HepG2 (cell line): ENCODE measurements around the gene HSPA4L. TPM values are rescaled to one million over a fixed set of nuclear protein-coding genes. Genes with fewer than 3 reads are reported as not detected.

Experiments used
- ATAC-seq: fragments of 200-7000 bp; cut with Tn5 transposase; 3 replicates; pipeline ENCODE4 v1.9.1; 2020; ENCODE audit warnings: mild to moderate bottlenecking, moderate library complexity
- BruUV-seq: library from RNA; stranded (reverse); fragments of 400-500 nt; replicated peaks from 2 replicates; lab custom pipeline; 2021; lab: Mats Ljungman, UMichigan
- CTCF ChIA-PET: fragments of 300-600 bp; formaldehyde crosslinking; extraction: SDS; loops from one replicate; lab custom pipeline; 2021; ENCODE audit warnings: low total read pairs, inconsistent platforms, low intra/inter-chr PET ratio; lab: Yijun Ruan, JAX
- POLR2A ChIA-PET: fragments of 350-600 bp; sonication (Branson Sonifier 250); formaldehyde crosslinking; loops from one replicate; lab custom pipeline; 2020; ENCODE audit warnings: antibody characterized with exemption, inconsistent platforms; lab: Yijun Ruan, JAX
- DNase-seq: peaks from one replicate; pipeline ENCODE4 v3.0.0-alpha.2; 2015; ENCODE audit warnings: low spot score
- FAIRE-seq: peaks from 3 replicates; lab custom pipeline; 2011; peaks lifted over from hg19 to GRCh38; lab: Jason Lieb, UNC
- H2AFZ ChIP-seq: one replicate; pipeline ENCODE4 v1.6.1; 2011; ENCODE audit warnings: low read length, inconsistent platforms
- H3K27ac ChIP-seq: fragments of 300-600 bp; 3 replicates; pipeline ENCODE4 v1.8.0; 2011; ENCODE audit warnings: mixed run types, mild to moderate bottlenecking, mixed read lengths, low read length, inconsistent platforms; ENCODE audit not compliant: insufficient read depth; ENCODE audit errors: extremely low read length
- H3K27me3 ChIP-seq, 2 experiments: fragments of 200-600 bp in 1 of 2; 2 replicates in 1 of 2; 3 replicates in 1 of 2; pipeline versions ENCODE4 v1.6.0 to v1.8.0; 2011; ENCODE audit warnings: low read length in 2 of 2, mild to moderate bottlenecking in 2 of 2, moderate library complexity in 2 of 2, inconsistent platforms in 1 of 2; ENCODE audit not compliant: insufficient read depth in 2 of 2, control insufficient read depth in 1 of 2
- H3K36me3 ChIP-seq, 2 experiments: fragments of 200-600 bp in 1 of 2; replicated peaks in 1 of 2; 2 replicates in 1 of 2; 3 replicates in 1 of 2; pipeline versions ENCODE4 v1.5.1 to v1.8.0; 2011; ENCODE audit warnings: low read length in 2 of 2, inconsistent platforms in 1 of 2; ENCODE audit not compliant: insufficient read depth in 2 of 2, control insufficient read depth in 1 of 2
- H3K4me1 ChIP-seq: 2 replicates; pipeline ENCODE4 v1.5.1; 2012; ENCODE audit warnings: low read length, inconsistent platforms; ENCODE audit not compliant: insufficient read depth
- H3K4me2 ChIP-seq: 2 replicates; pipeline ENCODE4 v1.6.0; 2011; ENCODE audit warnings: low read depth, low read length, inconsistent platforms
- H3K4me3 ChIP-seq, 3 experiments: fragments of 200-600 bp in 1 of 3; sonication (generic), shearing (Covaris generic) in 1 of 3; replicated peaks in 1 of 3; 2 replicates each; pipeline ENCODE4 v1.5.1; 2011 to 2016; ENCODE audit warnings: low read length in 3 of 3, inconsistent platforms in 2 of 3, low read depth in 2 of 3, mild to moderate bottlenecking in 2 of 3, control low read depth in 1 of 3, mixed read lengths in 1 of 3; ENCODE audit not compliant: insufficient read depth in 1 of 3
- H3K79me2 ChIP-seq: one replicate; pipeline ENCODE4 v1.6.1; 2011; ENCODE audit warnings: low read length, inconsistent platforms; ENCODE audit not compliant: insufficient read depth
- H3K9ac ChIP-seq: 2 replicates; pipeline ENCODE4 v1.6.0; 2011; ENCODE audit warnings: mild to moderate bottlenecking, low read depth, low read length, inconsistent platforms; ENCODE audit not compliant: insufficient read depth
- H3K9me3 ChIP-seq: 2 replicates; pipeline ENCODE4 v1.5.1; 2012; ENCODE audit warnings: mild to moderate bottlenecking, low read length
- H4K20me1 ChIP-seq: 2 replicates; pipeline ENCODE4 v1.6.0; 2011; ENCODE audit warnings: inconsistent platforms, mild to moderate bottlenecking, low read length, moderate library complexity; ENCODE audit not compliant: insufficient read depth
- HMGXB3 ChIP-seq: sonication (generic); formaldehyde crosslinking; IDR thresholded peaks from 2 replicates; pipeline ENCODE4 v1.4.0; 2020; ENCODE audit warnings: missing genetic modification reagents, borderline replicate concordance
- KLF9 ChIP-seq: IDR thresholded peaks from 2 replicates; pipeline ENCODE4 v1.6.1; 2016; ENCODE audit warnings: low read depth
- ZNF101 ChIP-seq: sonication (generic); formaldehyde crosslinking; IDR thresholded peaks from 2 replicates; pipeline ENCODE4 v1.4.0; 2020; ENCODE audit warnings: mild to moderate bottlenecking, low read depth, missing genetic modification reagents, borderline replicate concordance
- ZNF207 ChIP-seq: fragments of 450-650 bp; IDR thresholded peaks from 2 replicates; pipeline ENCODE4 v1.6.1; 2016; ENCODE audit warnings: antibody characterized with exemption, borderline replicate concordance
- ZNF432 ChIP-seq: sonication (generic); formaldehyde crosslinking; IDR thresholded peaks from 2 replicates; pipeline ENCODE4 v1.5.0; 2020; ENCODE audit warnings: missing genetic modification reagents, mild to moderate bottlenecking, borderline replicate concordance
- ZNF782 ChIP-seq: sonication (generic); formaldehyde crosslinking; IDR thresholded peaks from 2 replicates; pipeline ENCODE4 v1.4.0; 2020; ENCODE audit warnings: missing genetic modification reagents, mild to moderate bottlenecking, borderline replicate concordance
- ZNF891 ChIP-seq: sonication (generic); formaldehyde crosslinking; IDR thresholded peaks from 2 replicates; pipeline ENCODE4 v1.5.0; 2020; ENCODE audit warnings: mild to moderate bottlenecking, missing genetic modification reagents
- WGBS: methylation state at CpG from one replicate; pipeline ENCODE4 v1.1.6; 2017; ENCODE audit warnings: low lambda C conversion rate; 5-methylcytosine and 5-hydroxymethylcytosine counted together
- in situ Hi-C: cut with HindIII; loops from 2 replicates; pipeline ENCODE4 v1.10.0; 2017; ENCODE audit warnings: low pct_unique_long_range_greater_than_20kb; ENCODE audit not compliant: extremely low pct_ligation_motif_present
- intact Hi-C: fragments of 100-400 bp; cut with micrococcal nuclease; formaldehyde crosslinking; loops from one replicate; pipeline ENCODE4 v1.10.0; 2022; ENCODE audit not compliant: unreplicated experiment
- polyA plus RNA-seq, 8 experiments: library from polyadenylated mRNA; depleted of rRNA in 3 of 8; stranded (reverse) in 7 of 8; unstranded in 1 of 8; fragments of >200 nt; fragmentation: Illumina TruSeq in 4 of 8; extraction: Trizol in 4 of 8; gene quantifications; 2 replicates each; pipeline versions ENCODE4 v1.2.1 to v1.2.3, GENCODE V29; 2011 to 2016; ENCODE audit warnings: low read depth in 4 of 8, missing spikeins in 1 of 8, mixed read lengths in 1 of 8; ENCODE audit not compliant: insufficient read depth in 1 of 8
- total RNA-seq, 5 experiments: library from RNA; depleted of rRNA; stranded (reverse); fragments of >200 nt; fragmentation: Illumina TruSeq; extraction: Trizol; gene quantifications; 2 replicates each; pipeline ENCODE4 v1.2.3, GENCODE V29; 2016; ENCODE audit warnings: low read depth in 1 of 5
- TF ChIP-seq, protein P1 (sequence below): sonication (generic); formaldehyde crosslinking; IDR thresholded peaks from 2 replicates; pipeline ENCODE4 v1.5.0; 2020; ENCODE audit warnings: missing genetic modification reagents

HSPA4L gene
- total and polyA plus RNA-seq, 2 of the 13 experiments (the other 11 are each of a cell fraction or from before 2014, with no cell fraction given): 3.7 to 31.5 TPM

- DNase-seq (no peak), ATAC-seq (no peak), FAIRE-seq (no peak)
- in situ Hi-C loops (no loop called here), intact Hi-C loops (no loop called here)
- Histone ChIP-seq H3K4me3 (no peak overlapping the region), H3K4me2 (no peak overlapping the region), H4K20me1 (no peaks in the 10 kb centered on the region), H3K27me3 (no peaks in the 10 kb centered on the region), H3K9ac (no peak overlapping the region), H3K27ac (no peak overlapping the region), H3K36me3 (no peaks in the 10 kb centered on the region), H2AFZ (no peak overlapping the region), H3K79me2 (peaks cover 3% of the 10 kb centered on the region), H3K4me1 (peaks cover 11% of the 10 kb centered on the region), H3K9me3 (no peaks in the 10 kb centered on the region)
- POLR2A ChIA-PET: no interaction called here
- TF ChIP-seq HMGXB3 (CRISPR knock-in tag) (no peak), ZNF101 (no peak), ZNF432 (CRISPR knock-in tag) (no peak), ZNF782 (CRISPR knock-in tag) (no peak), ZNF891 (CRISPR knock-in tag) (no peak), ZNF207 (no peak), KLF9 (CRISPR knock-in tag) (no peak)
- TF ChIP-seq, protein P1, sequence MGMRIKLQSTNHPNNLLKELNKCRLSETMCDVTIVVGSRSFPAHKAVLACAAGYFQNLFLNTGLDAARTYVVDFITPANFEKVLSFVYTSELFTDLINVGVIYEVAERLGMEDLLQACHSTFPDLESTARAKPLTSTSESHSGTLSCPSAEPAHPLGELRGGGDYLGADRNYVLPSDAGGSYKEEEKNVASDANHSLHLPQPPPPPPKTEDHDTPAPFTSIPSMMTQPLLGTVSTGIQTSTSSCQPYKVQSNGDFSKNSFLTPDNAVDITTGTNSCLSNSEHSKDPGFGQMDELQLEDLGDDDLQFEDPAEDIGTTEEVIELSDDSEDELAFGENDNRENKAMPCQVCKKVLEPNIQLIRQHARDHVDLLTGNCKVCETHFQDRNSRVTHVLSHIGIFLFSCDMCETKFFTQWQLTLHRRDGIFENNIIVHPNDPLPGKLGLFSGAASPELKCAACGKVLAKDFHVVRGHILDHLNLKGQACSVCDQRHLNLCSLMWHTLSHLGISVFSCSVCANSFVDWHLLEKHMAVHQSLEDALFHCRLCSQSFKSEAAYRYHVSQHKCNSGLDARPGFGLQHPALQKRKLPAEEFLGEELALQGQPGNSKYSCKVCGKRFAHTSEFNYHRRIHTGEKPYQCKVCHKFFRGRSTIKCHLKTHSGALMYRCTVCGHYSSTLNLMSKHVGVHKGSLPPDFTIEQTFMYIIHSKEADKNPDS: no peak
- WGBS: 97% methylated on average over 1 of the region's 1 CpG
- CTCF ChIA-PET: no interaction called here
- no TSS peak for BruUV-seq
Measured at GRCh38 chr4:127857641-127858040, 75.5 kb downstream of the HSPA4L start.
